NCI-H2227 (cell line): ENCODE results near the gene CHST11.
"Not testable (repeated sequence)": the region's sequence is repeated elsewhere in the genome, so short reads cannot be mapped to it uniquely, and the experiment has no call there.

ENCODE experiments used
- DNase-seq: peaks from one replicate; lab custom pipeline; 2025; ENCODE audit not compliant: unreplicated experiment; lab: John Stamatoyannopoulos, UW

The CHST11 gene

GRCh38 chr12:104555648-104556047 lies 98.9 kb downstream of the CHST11 start:
- DNase-seq: no peak

- no peak for DNase-seq
These were observed 100.9 kb downstream of the CHST11 start for GRCh38 chr12:104557488-104558195.

GRCh38 chr12:104560881-104561280 lies 104.1 kb downstream of the CHST11 start:
- no peak for DNase-seq

GRCh38 chr12:104562763-104563162 lies 106.0 kb downstream of the CHST11 start:
- no peak for DNase-seq

- DNase-seq: not testable (repeated sequence)
These were observed 107.9 kb downstream of the CHST11 start for GRCh38 chr12:104564662-104565061.

GRCh38 chr12:104565606-104566243 lies 109.0 kb downstream of the CHST11 start:
- DNase-seq: no peak

- no peak for DNase-seq
These were observed 109.7 kb downstream of the CHST11 start for GRCh38 chr12:104566244-104566993.

GRCh38 chr12:104567832-104568486 lies 111.2 kb downstream of the CHST11 start:
- DNase-seq: peak; percentile 14

- DNase-seq: no peak
These were observed 111.7 kb downstream of the CHST11 start for GRCh38 chr12:104568487-104568868.

- DNase-seq: no peak
These were observed 112.2 kb downstream of the CHST11 start for GRCh38 chr12:104568935-104569334.

GRCh38 chr12:104569346-104570173 lies 112.8 kb downstream of the CHST11 start:
- DNase-seq: no peak

GRCh38 chr12:104570174-104570907 lies 113.6 kb downstream of the CHST11 start:
- DNase-seq: no peak

GRCh38 chr12:104571328-104571727 lies 114.6 kb downstream of the CHST11 start:
- no peak for DNase-seq

- DNase-seq: not testable (repeated sequence)
These were observed 117.6 kb downstream of the CHST11 start for GRCh38 chr12:104574353-104574752.

GRCh38 chr12:104574758-104575157 lies 118.0 kb downstream of the CHST11 start:
- DNase-seq: not testable (repeated sequence)

GRCh38 chr12:104575442-104576186 lies 118.9 kb downstream of the CHST11 start:
- no peak for DNase-seq

- no peak for DNase-seq
These were observed 119.5 kb downstream of the CHST11 start for GRCh38 chr12:104576187-104576778.

- no peak for DNase-seq
These were observed 120.3 kb downstream of the CHST11 start for GRCh38 chr12:104576980-104577580.
